ENCODE data around the gene TTC9B.

Gene TTC9B

GRCh38 chr19:40217934-40218890 lies at the start of gene TTC9B:
TTC9B (minus strand) TSS chr19:40218384; CDS start chr19:40218381, 3 bp downstream.
- no peak for DNase-seq

DNA sequence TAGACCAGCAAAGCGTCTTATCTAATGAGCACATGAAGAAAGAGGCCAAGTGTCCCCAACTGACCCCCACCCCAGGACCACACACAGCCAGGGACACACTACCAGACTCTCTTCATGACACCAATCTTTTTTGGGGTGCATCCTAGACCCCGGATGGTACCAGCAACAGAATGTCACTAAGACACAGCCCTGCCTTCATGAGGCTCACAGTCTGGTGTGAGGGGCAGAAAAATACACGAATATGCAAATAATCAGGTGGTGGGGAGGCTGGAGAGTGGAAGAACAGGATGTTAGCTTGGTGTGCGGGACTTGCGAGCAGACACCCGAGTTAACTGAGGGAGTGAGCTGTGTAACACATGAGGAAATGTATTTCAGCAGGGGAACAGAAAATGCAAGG lies 49.4 kb upstream of the TTC9B start:
- no peak for DNase-seq

GRCh38 chr19:40266912-40267600 lies 48.9 kb upstream of the TTC9B start:
- DNase-seq, result no peak

DNA sequence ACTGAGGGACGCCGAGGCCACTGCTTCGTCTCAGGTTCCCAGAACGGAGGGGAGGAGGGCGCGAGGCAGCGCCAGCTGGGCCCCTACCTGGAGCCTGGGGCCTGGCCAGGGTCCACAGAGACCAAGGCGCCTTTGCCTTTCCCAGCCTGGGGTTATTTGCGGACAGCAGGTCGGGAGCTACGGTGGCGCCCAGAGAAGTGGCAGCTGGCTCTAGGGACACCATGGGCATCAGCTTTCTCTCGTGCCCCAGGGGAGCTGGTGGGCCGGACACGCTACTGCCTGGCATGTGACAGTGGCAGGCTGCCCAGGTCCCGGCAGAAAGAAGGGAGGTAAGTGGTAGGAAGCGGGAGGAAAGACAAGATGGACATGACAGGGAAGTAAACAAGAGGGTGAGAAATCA lies 47.9 kb upstream of the TTC9B start:
- DNase-seq, result no peak

DNA sequence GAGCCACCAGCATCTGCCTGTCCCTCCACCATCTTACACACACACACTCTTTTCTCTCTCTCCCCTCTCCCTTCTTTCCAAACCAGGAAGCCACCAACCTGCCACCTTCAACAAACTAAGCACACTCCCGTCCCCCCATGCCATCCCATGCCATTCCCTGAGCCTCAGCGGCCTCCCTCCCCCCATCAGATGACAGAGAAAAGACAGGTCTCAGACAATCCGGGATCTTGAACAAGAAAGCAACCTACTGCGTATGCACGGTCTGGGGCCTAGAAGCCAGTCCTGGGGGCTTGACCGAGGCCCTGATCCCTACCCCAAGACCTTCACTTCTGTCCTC lies 47.5 kb upstream of the TTC9B start:
- no peak for DNase-seq

- no peak for DNase-seq
Observed at GRCh38 chr19:40265055-40265762, 47.0 kb upstream of the TTC9B start.

DNA sequence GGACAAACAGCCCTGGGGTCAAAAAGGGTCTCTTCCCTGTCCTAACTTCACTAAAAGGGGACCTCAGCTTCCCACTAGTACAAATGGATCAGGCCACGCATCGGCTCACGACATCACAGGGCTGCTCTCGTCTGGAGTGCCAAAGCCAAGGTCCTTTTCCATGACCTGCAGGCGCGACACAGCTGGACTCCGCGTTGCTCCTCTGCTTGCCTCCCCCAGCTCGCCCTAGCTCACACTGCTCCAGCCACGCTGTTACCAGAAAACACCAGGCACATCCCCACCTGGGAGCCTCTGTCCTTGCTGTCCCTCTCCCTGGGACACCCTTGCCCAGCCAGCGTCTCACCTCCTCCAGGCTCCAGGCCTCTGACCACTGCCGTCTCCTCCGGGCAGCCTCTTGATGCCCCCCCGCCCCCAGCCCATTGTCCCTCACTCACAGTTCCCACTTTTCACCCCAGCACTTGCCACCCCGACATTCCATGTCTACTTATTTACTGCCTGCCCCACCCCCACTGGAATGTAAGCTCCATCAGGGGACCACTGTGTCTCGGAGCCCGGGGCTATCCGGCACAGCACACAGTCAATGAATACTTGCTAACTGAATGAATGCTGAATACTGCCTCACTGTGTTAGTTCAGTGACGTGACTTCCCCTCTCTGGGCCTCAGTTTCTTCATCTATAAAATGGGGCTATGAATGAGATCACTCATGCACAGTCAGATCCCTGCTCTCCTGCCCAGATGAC lies 46.3 kb upstream of the TTC9B start:
- no peak for DNase-seq

GRCh38 chr19:40263440-40264313 lies 45.5 kb upstream of the TTC9B start:
- no peak for DNase-seq

DNA sequence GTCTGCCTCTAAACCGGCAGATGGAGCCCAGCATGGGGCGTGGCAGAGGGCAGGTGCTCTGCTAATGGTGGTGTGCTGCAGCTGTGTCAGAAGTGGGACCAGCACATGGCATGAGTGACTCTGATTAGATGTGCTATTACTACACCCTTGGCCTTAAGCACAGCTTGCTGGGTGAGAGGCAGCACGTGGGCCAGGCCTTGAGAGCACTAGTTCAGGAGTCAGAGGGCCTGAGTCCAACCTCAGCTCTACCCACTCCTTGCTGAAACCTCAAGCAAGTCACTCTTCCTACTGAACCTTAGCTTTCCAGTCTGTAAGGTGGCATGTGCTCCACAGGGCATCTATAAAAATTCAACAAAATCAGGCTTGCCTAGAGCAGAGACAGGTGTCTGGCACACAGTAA lies 44.2 kb upstream of the TTC9B start:
- no peak for DNase-seq

GRCh38 chr19:40261631-40262030 lies 43.4 kb upstream of the TTC9B start:
- no peak for DNase-seq

DNA sequence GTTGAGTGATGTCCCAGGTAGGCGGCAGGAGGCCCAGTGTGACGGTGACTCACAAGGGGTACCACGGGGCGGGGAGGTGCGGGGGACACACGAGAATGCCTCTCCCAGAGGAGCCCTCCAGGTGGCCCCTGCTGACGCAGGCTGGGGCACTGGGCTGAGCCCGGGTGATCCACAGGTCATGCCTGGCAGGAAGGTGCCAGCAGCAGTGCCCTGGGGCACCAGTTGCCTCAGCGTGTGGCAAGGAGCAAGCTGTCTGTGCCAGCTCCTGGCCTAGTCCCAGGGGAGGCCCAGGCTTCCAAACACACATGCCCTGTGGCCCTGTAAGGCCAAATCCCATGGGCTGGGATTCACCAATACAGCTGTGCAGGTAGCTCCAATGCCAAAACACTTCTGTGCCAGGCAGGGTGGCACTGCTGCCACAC lies 38.9 kb upstream of the TTC9B start:
- DNase-seq, result no peak

GRCh38 chr19:40256512-40256911 lies 38.3 kb upstream of the TTC9B start:
- no peak for DNase-seq

DNA sequence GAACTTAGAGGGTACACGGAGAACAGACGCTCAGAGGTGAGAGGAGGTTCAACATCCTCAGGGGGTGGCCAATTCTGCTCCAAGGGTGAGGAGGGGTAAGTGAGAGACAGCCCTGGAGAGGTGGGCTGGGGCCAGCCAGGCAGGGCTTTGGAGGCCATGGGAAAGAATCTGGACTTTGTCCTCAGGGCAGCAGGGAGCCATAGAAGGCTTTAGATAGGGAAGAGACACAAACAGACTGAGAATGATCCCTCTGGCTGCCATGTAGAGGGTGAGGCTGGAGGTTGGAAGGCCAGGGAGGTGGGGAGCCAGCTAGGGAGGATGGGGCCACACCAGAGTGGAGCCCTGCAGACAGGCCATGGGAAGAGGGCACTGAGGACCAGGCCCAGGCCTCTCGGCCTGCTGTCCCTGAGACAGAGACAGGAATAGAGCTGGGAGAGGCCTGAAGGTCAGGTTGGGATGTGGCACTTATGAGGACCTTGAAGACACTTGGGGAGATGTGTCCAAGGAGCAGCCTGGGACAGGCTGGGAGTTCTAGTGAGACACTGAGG lies 37.5 kb upstream of the TTC9B start:
- DNase-seq, result no peak

- no peak for DNase-seq
Observed at GRCh38 chr19:40254714-40255418, 36.7 kb upstream of the TTC9B start.

- no peak for DNase-seq
Observed at GRCh38 chr19:40253611-40254092, 35.5 kb upstream of the TTC9B start.

DNA sequence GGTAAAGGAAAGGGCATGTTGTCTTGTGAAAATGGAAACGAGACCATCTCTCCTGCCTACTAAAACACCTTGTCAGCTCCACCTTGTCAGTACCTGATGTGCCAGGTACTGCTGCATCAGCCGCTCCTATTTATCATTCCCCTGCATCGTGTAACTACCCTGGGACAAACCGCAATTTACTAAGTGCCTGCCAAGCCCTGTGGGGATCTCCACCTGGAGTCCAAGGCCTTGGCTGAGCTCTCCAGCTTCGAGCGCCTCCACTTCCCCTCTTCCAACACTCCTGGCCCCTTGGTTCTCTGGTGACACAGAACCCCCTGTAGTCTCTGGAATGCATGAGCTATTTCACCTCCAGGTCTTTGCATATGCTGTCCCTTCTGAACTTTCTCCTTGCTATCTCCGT lies 34.2 kb upstream of the TTC9B start:
- no peak for DNase-seq

DNA sequence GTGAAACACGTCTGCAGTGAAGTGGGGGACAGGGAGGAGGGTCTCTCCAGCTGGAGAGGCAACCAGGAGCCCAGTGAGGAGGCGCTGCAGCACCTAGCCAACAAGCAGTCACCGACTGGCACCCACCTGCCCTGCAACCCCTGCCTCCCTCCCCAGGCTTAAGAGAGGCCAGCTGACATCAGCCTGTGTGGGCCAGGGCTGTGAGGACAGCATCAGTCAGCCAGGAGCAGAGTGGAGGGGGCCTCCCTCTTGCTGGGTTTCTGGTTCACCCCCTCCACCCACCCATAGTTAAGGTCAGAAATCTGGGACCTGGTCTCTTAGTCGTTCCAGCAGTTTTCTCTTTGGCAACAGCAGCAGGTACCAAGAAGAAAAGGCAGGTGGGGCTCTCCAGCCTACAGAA lies 33.8 kb upstream of the TTC9B start:
- no peak for DNase-seq

DNA sequence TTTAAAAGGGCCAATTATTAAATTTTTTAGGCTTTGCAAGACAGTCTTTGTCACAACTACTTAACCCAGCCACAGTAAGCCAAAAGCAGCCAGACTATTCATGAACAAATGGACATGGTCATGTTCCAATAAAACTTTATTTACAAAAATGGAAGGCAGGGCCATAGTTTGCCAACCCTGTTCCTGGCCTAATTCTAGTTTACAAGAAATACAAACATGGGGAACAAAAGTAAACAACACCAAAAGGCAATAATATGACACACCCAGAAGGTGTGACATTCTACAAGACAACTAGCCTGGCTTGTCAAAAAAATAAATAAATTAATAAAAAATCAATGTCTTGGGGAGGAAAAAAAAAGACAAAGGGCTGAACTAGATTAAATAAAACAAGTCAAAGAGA lies 33.1 kb upstream of the TTC9B start:
- no peak for DNase-seq

DNA sequence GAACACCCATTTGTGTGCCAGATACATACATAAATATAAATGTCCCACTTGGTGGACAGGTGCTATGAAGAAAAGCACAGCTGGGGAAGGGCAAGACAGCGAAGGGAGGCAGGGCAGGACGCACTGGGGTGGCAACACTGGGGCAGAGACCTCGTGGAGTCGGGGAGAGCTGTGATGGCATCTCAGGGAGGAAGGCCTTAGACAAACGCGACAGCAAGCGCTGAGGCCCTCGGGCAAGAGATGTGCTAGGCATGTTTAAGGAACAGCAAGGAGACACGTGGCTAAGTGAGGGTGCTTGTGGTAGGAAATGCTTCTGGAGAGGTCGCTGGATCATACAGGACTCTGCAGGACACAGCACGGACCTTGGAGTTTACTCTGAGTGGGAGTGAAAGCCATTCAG lies 31.6 kb upstream of the TTC9B start:
- DNase-seq, result no peak

DNA sequence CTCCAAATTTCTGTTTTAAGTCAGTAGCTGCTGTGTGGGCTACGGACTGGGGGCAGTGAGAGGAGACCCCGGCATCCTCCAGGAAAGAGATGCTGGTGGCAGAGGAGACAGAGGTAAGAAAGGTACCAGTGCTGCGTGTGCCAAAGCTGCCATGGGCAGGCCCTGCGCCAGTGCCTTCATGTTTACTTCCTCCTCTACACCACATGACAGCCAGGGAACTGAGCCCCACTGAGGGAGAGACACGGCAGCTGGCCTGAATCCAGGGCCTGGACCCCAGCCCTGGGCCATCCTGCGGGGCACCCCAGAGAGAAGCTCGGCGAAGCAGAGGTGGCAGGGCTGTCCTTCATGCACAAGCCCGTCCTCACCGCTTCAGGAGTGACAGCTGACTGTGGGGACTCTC lies 31.0 kb upstream of the TTC9B start:
- no peak for DNase-seq

GRCh38 chr19:40247735-40248262 lies 29.6 kb upstream of the TTC9B start:
- no peak for DNase-seq

Measured in NCI-H446 treated with DMSO at 0.1 percent for 48 hours (cell line).